Hepatic stellate cell (primary cell): ENCODE results near the gene KLHL22.
"Not testable (repeated sequence)": the region's sequence is repeated elsewhere in the genome, so short reads cannot be mapped to it uniquely, and the experiment has no call there.

ENCODE experiments used
- DNase-seq: peaks from one replicate; pipeline ENCODE4 v3.0.0; 2011; ENCODE audit warnings: low spot score

KLHL22 gene

GRCh38 chr22:20466659-20467379 is 28.8 kb downstream of the KLHL22 start:
- DNase-seq, result no peak

GRCh38 chr22:20465759-20466077 is 29.9 kb downstream of the KLHL22 start:
- no peak for DNase-seq

DNA sequence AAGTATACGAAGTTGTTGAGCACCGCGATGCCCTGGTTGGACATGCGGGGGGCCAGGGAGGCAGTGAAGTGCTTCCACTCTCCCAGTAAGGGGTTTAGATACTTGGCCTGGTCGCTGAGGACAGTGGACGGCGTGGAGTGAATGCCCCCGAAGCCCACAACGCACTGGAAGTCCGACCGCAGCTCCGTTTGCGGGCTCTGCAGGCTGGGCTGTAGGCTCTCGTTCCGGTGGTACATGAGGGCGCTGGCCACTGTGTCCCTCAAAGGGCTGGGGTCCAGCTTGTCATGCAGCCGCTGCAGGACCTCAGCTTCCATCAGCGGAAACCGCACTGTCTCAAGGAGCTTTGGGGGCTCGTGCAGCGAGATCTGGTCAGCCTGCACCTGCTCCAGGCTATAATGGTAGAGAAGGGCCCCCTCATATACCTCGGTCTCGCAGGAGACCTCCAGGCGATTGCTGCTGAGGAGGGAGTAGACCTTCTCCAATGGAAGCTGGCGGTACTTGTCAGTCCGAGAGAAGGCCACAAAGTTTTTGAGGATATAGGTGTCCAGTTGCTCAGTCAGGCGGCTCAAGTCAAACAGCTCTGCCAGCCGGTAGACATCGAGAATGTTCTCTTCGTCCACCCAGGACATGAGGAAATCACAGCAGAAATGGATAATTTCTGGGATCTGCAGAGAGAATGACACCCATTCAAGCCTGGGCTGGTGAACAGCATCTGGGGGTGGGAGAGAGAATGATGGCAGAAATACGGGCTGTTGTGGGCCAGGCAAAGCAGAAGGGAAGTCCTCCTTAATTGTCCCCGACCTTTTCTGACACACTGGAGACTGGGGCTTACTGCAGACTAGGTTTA is 30.5 kb downstream of the KLHL22 start:
- no peak for DNase-seq

GRCh38 chr22:20464096-20464614 is 31.4 kb downstream of the KLHL22 start:
- DNase-seq, result no peak

GRCh38 chr22:20463324-20464095 is 32.1 kb downstream of the KLHL22 start:
- no peak for DNase-seq

- no peak for DNase-seq
Measured at GRCh38 chr22:20459862-20460261, 35.7 kb downstream of the KLHL22 start.

DNA sequence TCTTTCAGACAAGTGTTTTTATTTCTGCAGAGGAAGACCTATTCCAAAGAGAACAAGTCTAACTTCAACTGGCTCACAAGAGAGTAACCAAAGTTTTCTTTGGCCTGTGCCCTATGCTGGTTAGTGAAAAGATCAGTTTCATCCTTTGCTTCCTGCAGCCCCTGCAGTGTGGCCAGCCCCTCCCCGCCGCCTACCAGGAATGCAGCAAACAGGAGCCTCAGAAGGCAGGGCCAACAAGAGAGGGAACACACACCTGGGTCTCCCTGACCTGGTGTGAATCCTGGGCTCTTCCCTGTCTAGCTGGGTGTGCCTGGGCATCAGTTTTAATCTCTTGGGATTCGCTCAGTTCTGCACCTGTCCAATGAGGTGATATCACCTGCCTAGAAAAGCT is 36.4 kb downstream of the KLHL22 start:
- no peak for DNase-seq

DNA sequence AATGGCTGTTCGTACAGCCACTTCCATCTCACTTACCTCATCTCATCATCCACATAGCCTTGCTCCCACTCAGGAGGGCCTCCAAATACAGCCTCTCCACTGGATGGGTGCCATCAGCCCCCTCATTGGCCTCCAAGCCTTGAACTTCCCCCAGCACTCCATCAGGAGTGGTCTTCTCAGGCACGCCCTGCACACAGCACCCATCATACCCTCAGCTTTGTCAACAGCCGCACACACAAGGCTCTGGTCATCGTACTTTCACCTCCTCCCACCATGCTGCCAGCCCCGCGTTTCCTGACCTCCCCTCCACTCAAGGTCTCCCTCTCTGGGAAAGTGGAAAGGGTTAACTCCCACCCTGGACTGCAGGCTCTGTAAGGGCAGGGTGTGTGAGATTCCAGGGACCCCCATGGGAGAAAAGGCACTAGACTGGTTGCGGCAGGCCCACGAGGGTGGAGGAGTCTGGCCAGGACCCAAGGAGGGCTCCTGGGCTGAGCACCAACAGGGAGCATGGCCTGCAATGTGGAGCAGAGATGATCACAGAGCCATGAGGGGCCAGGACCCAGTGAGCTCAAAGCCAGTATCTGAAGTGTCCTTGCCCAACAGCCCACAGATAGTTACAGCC is 37.0 kb downstream of the KLHL22 start:
- no peak for DNase-seq

GRCh38 chr22:20457506-20458240 is 37.9 kb downstream of the KLHL22 start:
- DNase-seq, result no peak

GRCh38 chr22:20456722-20457076 is 38.9 kb downstream of the KLHL22 start:
- DNase-seq, result no peak

- peak; percentile 85 for DNase-seq
Measured at GRCh38 chr22:20456064-20456721, 39.4 kb downstream of the KLHL22 start.

GRCh38 chr22:20455709-20456063 is 39.9 kb downstream of the KLHL22 start:
- no peak for DNase-seq

- DNase-seq, result no peak
Measured at GRCh38 chr22:20453222-20453621, 42.4 kb downstream of the KLHL22 start.

GRCh38 chr22:20451920-20452319 is 43.7 kb downstream of the KLHL22 start:
- DNase-seq, result no peak

DNA sequence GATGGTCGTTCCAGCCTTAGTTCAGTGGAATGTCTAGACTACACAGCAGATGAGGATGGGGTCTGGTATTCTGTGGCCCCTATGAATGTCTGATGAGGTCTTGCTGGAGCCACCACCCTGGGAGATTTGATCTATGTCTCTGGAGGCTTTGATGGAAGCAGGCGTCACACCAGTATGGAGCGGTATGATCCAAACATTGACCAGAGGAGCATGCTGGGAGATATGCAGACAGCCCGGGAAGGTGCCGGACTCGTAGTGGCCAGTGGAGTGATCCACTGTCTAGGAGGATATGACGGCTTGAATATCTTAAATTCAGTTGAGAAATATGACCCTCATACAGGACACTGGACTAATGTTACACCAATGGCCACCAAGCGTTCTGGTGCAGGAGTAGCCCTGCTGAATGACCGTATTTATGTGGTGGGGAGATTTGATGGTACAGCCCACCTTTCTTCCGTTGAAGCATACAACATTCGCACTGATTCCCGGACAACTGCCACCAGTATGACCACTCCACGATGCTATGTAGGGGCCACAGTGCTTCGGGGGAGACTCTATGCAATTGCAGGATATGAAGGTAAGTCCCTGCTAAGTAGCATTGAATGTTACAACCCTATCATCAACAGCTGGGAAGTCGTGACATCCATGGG is 44.3 kb downstream of the KLHL22 start:
- not testable (repeated sequence) for DNase-seq

- no peak for DNase-seq
Measured at GRCh38 chr22:20450551-20450906, 45.1 kb downstream of the KLHL22 start.

DNA sequence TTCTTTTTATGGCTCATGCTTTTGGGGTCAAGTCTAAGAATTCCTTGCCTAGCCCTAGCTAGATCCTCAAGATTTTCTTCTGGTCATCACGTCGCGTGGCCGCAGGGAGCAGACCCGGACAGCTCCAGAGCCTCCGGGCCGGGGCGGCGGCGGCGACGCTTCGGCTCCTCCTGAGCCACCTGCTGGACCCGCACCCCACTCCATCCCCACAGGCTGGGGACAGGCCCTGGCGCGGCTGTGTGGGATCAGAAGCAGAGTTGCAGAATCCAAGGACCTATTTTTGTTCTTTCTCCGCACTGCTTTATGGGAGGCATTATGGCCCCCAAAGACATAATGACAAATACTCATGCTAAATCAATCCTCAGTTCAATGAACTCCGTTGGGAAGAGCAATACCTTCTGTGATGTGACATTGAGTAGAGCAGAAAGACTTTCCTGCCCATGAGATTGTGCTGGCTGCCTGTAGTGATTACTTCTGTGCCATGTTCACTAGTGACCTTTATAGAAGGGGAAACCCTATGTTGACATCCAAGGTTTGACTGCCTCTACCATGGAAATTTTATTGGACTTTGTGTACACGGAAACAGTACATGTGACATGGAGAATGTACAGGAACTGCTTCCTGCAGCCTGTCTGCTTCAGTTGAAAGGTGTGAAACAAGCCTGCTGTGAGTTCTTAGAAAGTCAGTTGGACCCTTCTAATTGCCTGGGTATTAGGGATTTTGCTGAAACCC is 45.6 kb downstream of the KLHL22 start:
- DNase-seq, result no peak

DNA sequence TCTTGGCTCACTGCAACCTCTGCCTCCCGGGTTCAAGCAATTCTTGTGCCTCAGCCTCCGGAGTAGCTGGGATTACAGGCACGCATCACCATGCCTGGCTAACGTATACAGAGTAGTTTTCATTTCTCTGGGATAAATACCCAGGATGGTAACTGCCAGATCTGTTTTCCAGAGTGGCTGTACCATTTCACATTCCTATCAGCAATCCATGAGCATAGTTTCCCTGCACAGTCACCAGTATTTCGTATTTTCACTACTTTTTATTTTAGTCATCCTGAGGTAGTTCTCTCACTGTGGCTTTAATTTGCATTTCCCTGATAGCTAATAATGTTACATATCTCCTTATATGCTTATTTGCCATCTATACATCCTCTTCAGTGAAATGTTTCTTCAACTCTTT is 47.0 kb downstream of the KLHL22 start:
- no peak for DNase-seq

DNA sequence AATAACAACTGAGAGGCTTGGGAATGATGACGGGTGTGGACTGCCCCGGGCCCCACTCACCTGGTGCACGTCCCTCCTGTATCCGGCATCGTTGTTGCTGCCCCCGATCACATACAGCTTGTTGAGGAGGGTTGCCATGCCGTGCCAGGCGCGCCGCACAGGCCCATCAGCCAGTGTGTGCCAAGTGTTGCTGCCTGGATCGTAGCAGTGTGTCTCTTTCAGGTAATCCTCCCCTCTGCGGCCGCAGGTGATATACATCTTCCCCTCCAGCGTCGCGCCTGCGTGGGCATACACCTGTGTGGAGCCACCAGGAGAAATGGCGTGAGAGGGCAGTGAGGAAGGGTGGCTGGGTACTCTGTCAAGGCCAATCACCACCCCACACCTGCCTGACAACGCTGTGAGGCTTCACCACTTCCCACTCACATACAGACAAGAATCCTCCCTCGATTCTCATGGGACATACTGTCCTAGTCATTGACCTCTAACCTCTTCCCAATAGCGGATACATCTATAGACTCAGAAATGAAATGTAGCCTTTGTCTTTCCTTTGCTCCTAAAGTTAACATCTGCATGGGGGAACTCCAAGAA is 49.1 kb downstream of the KLHL22 start:
- no peak for DNase-seq

DNA sequence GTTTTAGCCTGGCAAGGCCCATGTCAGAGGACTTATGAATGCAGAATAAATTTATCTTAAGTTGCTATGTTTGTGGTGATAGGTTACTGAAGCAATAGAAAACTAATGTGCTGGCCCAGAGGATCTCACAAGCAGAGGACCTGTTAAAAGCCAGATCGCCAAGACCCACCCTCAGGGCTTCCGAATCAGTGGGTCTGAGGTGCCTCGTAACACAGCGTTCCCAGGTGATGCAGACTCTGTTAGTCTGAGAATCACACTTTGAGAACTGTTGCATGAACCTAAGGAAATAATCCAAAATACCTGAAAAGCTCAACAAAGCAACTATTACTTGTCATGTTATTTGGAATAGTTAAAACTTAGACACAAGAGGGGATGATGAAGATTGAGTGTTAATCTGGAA is 51.3 kb downstream of the KLHL22 start:
- no peak for DNase-seq
